ENCODE data around the gene TCERG1L. TPM values are rescaled to one million over a fixed set of nuclear protein-coding genes. Genes with fewer than 3 reads are reported as not detected.

TCERG1L gene
- total RNA-seq, 2 experiments from 2014 or later: not detected

- Mint-ChIP-seq H3K27me3 (peaks cover 1% of the 10 kb centered on the region), H3K9me3 (no peaks in the 10 kb centered on the region), H3K4me1 (ENCODE audit: low read depth) (no peaks in the 10 kb centered on the region), H3K36me3 (ENCODE audit: low read depth) (no peaks in the 10 kb centered on the region), H3K27ac (no peak overlapping the region), H3K4me3 (no peak overlapping the region)
- no peak for TF ChIP-seq CTCF (IDR thresholded peaks at IDR 0.05)
- DNase-seq (no peak), ATAC-seq (no peak)
- intact Hi-C loops (cut with micrococcal nuclease): no loop called here
- POLR2A ChIA-PET: no interaction called here
- CTCF ChIA-PET: no interaction called here
These were observed 96.8 kb downstream of the TCERG1L start for GRCh38 chr10:131214521-131215244.

GRCh38 chr10:131213741-131214505, 97.6 kb downstream of the TCERG1L start:
- Mint-ChIP-seq H3K4me3 (no peak overlapping the region), H3K36me3 (ENCODE audit: low read depth) (no peaks in the 10 kb centered on the region), H3K9me3 (no peaks in the 10 kb centered on the region), H3K4me1 (ENCODE audit: low read depth) (no peaks in the 10 kb centered on the region), H3K27ac (no peak overlapping the region), H3K27me3 (peaks cover 1% of the 10 kb centered on the region)
- ATAC-seq: no peak
- intact Hi-C loops (cut with micrococcal nuclease): no loop called here
- no peak for TF ChIP-seq CTCF (IDR thresholded peaks at IDR 0.05)
- ChIA-PET CTCF (no interaction called here), POLR2A (no interaction called here)
- DNase-seq: no peak

- ChIA-PET CTCF (no interaction called here), POLR2A (no interaction called here)
- no peak for TF ChIP-seq CTCF (IDR thresholded peaks at IDR 0.05)
- no peaks in the 10 kb centered on the region for H3K36me3 Mint-ChIP-seq (ENCODE audit: low read depth)
- no peak overlapping the region for H3K4me3 Mint-ChIP-seq
- H3K27me3 Mint-ChIP-seq: peaks cover 1% of the 10 kb centered on the region
- ATAC-seq: no peak
- DNase-seq: no peak
- H3K9me3 Mint-ChIP-seq: no peaks in the 10 kb centered on the region
- H3K27ac Mint-ChIP-seq: no peak overlapping the region
- no peaks in the 10 kb centered on the region for H3K4me1 Mint-ChIP-seq (ENCODE audit: low read depth)
- intact Hi-C loops (cut with micrococcal nuclease): no loop called here
These were observed 98.7 kb downstream of the TCERG1L start for GRCh38 chr10:131212763-131213325.

- TF ChIP-seq CTCF (IDR thresholded peaks at IDR 0.05): no peak
- POLR2A ChIA-PET: no interaction called here
- H3K4me1 Mint-ChIP-seq (ENCODE audit: low read depth): no peaks in the 10 kb centered on the region
These were observed 99.4 kb downstream of the TCERG1L start for GRCh38 chr10:131211965-131212619.

More at GRCh38 chr10:131211965-131212619, 99.4 kb downstream of the TCERG1L start:
- ATAC-seq (no peak), DNase-seq (no peak)
- CTCF ChIA-PET: no interaction called here
- H3K27ac Mint-ChIP-seq: no peak overlapping the region
- no peaks in the 10 kb centered on the region for H3K36me3 Mint-ChIP-seq (ENCODE audit: low read depth)
- no peak overlapping the region for H3K4me3 Mint-ChIP-seq
- peaks cover 1% of the 10 kb centered on the region for H3K27me3 Mint-ChIP-seq
- H3K9me3 Mint-ChIP-seq: no peaks in the 10 kb centered on the region
- intact Hi-C loops (cut with micrococcal nuclease): no loop called here
